ENCODE results near the gene ULBP3. TPM values are rescaled to one million over a fixed set of nuclear protein-coding genes. Genes with fewer than 3 reads are reported as not detected.
"Not testable (repeated sequence)": the region's sequence is repeated elsewhere in the genome, so short reads cannot be mapped to it uniquely, and the experiment has no call there.

The ULBP3 gene
- polyA plus RNA-seq, 1 donor = 1.8 TPM

GRCh38 chr6:150029276-150029675 is 39.6 kb downstream of the ULBP3 start:
- Histone ChIP-seq H3K27me3 (ENCODE audit: control insufficient read depth, insufficient read depth, low read length) (peaks cover 88% of the 10 kb centered on the region), H3K36me3 (ENCODE audit: control insufficient read depth, insufficient read depth, low read length) (no peaks in the 10 kb centered on the region), H3K9me3 (ENCODE audit: control insufficient read depth, low read depth, low read length) (no peaks in the 10 kb centered on the region), H3K27ac (ENCODE audit: low read length) (no peak overlapping the region), H3K4me3 (ENCODE audit: low read length) (no peak overlapping the region), H3K4me1 (ENCODE audit: control insufficient read depth, insufficient read depth, low read length) (peaks cover 4% of the 10 kb centered on the region)
- WGBS (ENCODE audit: insufficient coverage, low lambda C conversion rate) = no CpG with 5 or more reads among the region's 7 CpGs
- DNase-seq = no peak

DNA sequence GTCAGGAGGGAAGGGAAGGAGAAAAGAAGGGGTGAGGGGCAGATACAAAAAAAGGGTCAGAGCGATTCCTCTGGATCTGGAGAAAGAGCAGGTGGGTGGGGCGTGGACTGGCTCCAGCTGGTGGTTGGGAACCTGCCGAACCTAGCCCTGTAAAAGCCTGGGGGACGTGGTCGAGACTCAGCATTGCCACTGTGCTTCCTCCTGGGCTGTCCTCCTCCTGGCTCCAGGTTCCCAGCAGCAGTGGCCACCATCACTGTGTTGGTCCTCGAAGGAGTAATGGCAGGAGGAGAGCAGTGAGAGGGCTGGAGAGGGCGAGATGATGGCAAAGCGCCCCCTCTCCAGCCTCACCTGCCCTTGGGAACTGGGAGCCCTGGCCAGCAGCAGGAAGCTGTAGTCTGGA is 40.1 kb downstream of the ULBP3 start:
- no peaks in the 10 kb centered on the region for H3K36me3 ChIP-seq (ENCODE audit: control insufficient read depth, insufficient read depth, low read length)
- H3K27me3 ChIP-seq (ENCODE audit: control insufficient read depth, insufficient read depth, low read length) = peaks cover 91% of the 10 kb centered on the region
- no peak for DNase-seq
- H3K4me1 ChIP-seq (ENCODE audit: control insufficient read depth, insufficient read depth, low read length) = peaks cover 4% of the 10 kb centered on the region
- no peak overlapping the region for H3K27ac ChIP-seq (ENCODE audit: low read length)
- H3K9me3 ChIP-seq (ENCODE audit: control insufficient read depth, low read depth, low read length) = no peaks in the 10 kb centered on the region
- WGBS (ENCODE audit: insufficient coverage, low lambda C conversion rate) = no CpG with 5 or more reads among the region's 8 CpGs
- no peak overlapping the region for H3K4me3 ChIP-seq (ENCODE audit: low read length)

DNA sequence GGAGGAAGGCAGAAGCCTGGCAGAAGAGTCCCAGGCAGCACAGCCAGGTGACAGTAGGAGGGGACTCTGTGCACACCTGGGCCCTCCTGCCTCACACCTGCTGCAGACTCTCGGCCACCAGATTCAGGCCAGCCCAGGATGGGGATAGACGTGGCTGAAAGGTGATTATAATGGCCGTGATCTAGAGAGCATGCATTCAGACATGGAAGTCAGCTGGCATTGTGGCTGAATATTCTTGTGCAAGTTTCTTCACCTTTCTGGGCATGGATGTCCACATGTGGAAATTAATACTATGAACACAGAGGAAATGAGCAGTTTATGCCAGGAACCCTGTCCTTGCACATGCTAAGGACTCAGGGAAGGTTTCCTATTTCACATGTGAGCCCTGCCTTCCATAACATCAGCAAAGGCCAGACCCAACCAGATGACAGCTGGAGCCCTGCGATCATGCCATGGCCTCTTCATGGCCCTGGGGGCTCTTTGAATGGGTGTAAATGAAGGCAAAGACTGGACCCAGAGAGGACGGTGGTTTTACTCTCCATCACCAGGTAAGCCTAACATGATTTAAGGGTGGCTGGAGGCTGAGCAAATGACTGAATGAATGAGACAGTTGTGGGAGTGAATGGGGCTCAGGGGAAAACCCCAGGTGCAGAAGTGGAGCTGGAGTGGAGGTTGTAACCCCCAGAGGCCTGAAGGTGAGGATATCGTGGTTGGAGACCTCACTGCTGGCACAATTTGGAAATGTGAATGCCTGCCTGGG is 40.9 kb downstream of the ULBP3 start:
- H3K4me3 ChIP-seq (ENCODE audit: low read length) = no peak overlapping the region
- no peak overlapping the region for H3K27ac ChIP-seq (ENCODE audit: low read length)
- peaks cover 87% of the 10 kb centered on the region for H3K27me3 ChIP-seq (ENCODE audit: control insufficient read depth, insufficient read depth, low read length)
- peaks cover 4% of the 10 kb centered on the region for H3K4me1 ChIP-seq (ENCODE audit: control insufficient read depth, insufficient read depth, low read length)
- WGBS (ENCODE audit: insufficient coverage, low lambda C conversion rate) = 86% methylated on average over 1 of the region's 6 CpGs
- no peaks in the 10 kb centered on the region for H3K9me3 ChIP-seq (ENCODE audit: control insufficient read depth, low read depth, low read length)
- no peaks in the 10 kb centered on the region for H3K36me3 ChIP-seq (ENCODE audit: control insufficient read depth, insufficient read depth, low read length)
- no peak for DNase-seq

DNA sequence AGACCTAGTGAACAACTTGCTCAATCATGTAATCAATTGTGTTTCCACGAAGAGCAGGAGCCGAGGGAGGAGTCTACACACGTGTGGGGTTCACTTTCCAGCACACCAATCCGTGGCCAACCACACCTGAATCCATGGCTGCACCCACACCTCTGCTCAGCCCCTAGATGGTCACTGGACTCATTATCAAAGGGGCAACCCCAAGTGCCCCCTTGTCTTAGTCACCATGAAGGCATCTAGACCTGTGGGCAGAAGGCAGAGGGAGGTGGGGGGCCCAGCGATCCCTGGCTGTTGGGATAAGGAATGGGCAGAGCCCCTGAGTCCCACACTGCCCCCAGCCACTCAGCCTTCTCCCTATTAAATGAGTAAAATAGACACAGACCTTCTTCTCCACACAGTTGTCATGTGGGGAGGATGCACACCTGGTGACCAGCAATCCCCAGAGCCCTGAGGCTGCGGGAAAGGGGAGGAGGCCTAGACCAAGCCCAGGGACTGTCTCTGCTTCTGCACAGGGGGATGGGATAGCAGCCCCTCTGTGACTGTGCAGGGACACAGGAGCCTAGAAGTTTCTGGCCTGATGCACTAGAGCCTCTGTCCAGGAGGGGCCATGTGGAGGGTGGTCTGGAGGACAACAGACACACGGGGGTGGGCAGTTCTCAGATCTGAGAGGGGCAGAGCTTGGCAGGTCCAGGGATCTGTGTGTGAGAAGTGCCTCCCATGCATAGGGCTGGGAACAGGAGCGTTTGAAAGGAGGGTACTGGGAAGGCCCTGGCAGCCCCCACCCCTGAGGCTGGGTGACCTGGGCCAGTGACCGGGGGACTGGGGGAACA is 41.7 kb downstream of the ULBP3 start:
- peaks cover 81% of the 10 kb centered on the region for H3K27me3 ChIP-seq (ENCODE audit: control insufficient read depth, insufficient read depth, low read length)
- H3K4me1 ChIP-seq (ENCODE audit: control insufficient read depth, insufficient read depth, low read length) = peaks cover 4% of the 10 kb centered on the region
- H3K27ac ChIP-seq (ENCODE audit: low read length) = no peak overlapping the region
- no peak for DNase-seq
- no peaks in the 10 kb centered on the region for H3K36me3 ChIP-seq (ENCODE audit: control insufficient read depth, insufficient read depth, low read length)
- no CpG with 5 or more reads among the region's 9 CpGs for WGBS (ENCODE audit: insufficient coverage, low lambda C conversion rate)
- H3K4me3 ChIP-seq (ENCODE audit: low read length) = no peak overlapping the region
- no peaks in the 10 kb centered on the region for H3K9me3 ChIP-seq (ENCODE audit: control insufficient read depth, low read depth, low read length)

DNA sequence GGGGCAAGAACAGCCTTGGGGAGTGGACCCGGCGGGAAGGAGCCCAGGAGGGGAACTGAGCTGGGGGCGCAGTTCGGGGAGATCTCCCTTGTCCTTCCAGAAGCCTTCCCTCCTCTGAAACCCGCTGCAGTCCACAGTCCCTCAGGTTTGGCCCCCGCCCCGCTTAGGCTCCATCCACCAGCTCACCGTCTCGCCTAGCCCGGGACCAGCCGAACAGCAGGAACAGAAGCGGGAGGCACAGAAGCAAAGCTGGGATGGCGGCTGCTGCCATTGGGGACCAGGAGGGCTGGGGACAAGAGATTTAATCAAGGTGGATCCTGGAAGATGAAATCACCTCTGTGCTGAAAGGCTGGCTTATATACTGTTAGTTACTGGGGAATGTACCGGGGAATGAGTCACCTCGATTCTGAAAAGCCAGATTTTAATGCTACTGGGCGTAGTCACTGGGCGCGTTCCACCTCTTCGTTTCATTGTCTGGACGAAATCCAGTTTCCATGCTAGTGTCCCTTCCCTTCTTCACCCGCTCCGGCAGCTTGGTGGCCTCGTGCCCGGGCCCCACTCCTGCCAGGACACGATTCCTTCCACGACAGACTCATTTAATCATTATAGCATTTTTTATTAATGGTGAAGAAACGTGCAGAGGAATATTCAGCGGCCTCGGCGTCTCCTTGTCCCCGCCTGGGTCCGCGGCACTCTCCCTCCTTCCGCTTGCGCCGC is 43.6 kb downstream of the ULBP3 start, which contains the start of gene RAET1L:
TSS of gene RAET1L (minus strand) at position 332 of the 717 bp plus-strand sequence. CDS start at position 271, 61 bp downstream.
- Histone ChIP-seq H3K9me3 (ENCODE audit: control insufficient read depth, low read depth, low read length) (no peaks in the 10 kb centered on the region), H3K27me3 (ENCODE audit: control insufficient read depth, insufficient read depth, low read length) (peaks cover 71% of the 10 kb centered on the region), H3K36me3 (ENCODE audit: control insufficient read depth, insufficient read depth, low read length) (no peaks in the 10 kb centered on the region), H3K4me1 (ENCODE audit: control insufficient read depth, insufficient read depth, low read length) (peaks cover 4% of the 10 kb centered on the region), H3K27ac (ENCODE audit: low read length) (no peak within 1 kb of the TSS), H3K4me3 (ENCODE audit: low read length) (no peak within 1 kb of the TSS)
- WGBS (ENCODE audit: insufficient coverage, low lambda C conversion rate) = 0% methylated on average over 4 of the region's 36 CpGs
- DNase-seq = peak in 1 of 2 donors; percentile 22

- Histone ChIP-seq H3K27ac (ENCODE audit: low read length) (no peak overlapping the region), H3K4me1 (ENCODE audit: control insufficient read depth, insufficient read depth, low read length) (peaks cover 4% of the 10 kb centered on the region), H3K27me3 (ENCODE audit: control insufficient read depth, insufficient read depth, low read length) (peaks cover 65% of the 10 kb centered on the region), H3K9me3 (ENCODE audit: control insufficient read depth, low read depth, low read length) (no peaks in the 10 kb centered on the region), H3K4me3 (ENCODE audit: low read length) (no peak overlapping the region), H3K36me3 (ENCODE audit: control insufficient read depth, insufficient read depth, low read length) (no peaks in the 10 kb centered on the region)
- DNase-seq = no peak
- WGBS (ENCODE audit: insufficient coverage, low lambda C conversion rate) = no CpG with 5 or more reads among the region's 11 CpGs
Observed at GRCh38 chr6:150024646-150025155, 44.2 kb downstream of the ULBP3 start.

DNA sequence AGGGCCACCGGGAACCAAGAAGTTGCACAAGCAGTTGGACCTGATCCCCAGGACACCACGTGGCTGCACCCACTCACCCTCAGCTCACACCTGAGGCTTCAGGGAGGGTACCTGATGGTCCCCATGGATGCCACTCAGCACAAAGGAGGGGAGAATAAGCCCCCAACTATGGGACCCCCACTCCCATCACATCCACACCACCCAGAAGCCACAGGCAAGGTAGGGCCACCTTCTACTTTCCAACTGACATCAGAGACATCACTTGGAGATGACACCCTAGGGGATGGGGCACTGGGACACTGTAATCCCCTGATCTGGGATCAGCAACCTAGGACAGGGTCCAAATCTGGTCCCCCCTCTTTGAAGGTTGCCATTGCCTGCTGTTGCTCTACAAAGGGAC is 44.9 kb downstream of the ULBP3 start:
- not testable (repeated sequence) for H3K36me3 ChIP-seq (ENCODE audit: control insufficient read depth, insufficient read depth, low read length); DNase-seq; H3K4me1 ChIP-seq (ENCODE audit: control insufficient read depth, insufficient read depth, low read length); H3K4me3 ChIP-seq (ENCODE audit: low read length); H3K27ac ChIP-seq (ENCODE audit: low read length); H3K9me3 ChIP-seq (ENCODE audit: control insufficient read depth, low read depth, low read length)
- peaks cover 62% of the 10 kb centered on the region for H3K27me3 ChIP-seq (ENCODE audit: control insufficient read depth, insufficient read depth, low read length)
- WGBS (ENCODE audit: insufficient coverage, low lambda C conversion rate) = no CpG with 5 or more reads among the region's 2 CpGs

DNA sequence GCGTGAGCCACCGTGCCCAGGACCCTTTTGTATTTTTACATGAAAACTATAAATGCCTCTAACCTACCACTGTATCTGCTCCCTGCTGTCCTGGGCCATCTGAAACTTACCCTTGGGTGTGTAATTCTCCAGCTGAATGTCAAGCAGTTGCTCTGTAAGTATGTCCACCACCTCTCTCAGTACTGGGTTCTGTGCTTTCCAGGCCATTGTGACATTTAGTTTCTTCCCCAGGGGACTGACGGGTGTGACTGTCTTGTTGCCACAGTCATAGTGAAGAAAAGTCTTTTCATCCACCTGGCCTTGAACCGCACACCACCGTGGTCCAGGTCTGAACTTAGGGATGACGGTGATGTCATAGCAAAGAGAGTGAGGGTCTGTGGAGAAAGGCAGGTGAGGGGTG is 47.1 kb downstream of the ULBP3 start:
- peaks cover 58% of the 10 kb centered on the region for H3K27me3 ChIP-seq (ENCODE audit: control insufficient read depth, insufficient read depth, low read length)
- no CpG with 5 or more reads among the region's 6 CpGs for WGBS (ENCODE audit: insufficient coverage, low lambda C conversion rate)

GRCh38 chr6:150018846-150019580 is 49.9 kb downstream of the ULBP3 start:
- no CpG with 5 or more reads among the region's 6 CpGs for WGBS (ENCODE audit: insufficient coverage, low lambda C conversion rate)
- Histone ChIP-seq H3K9me3 (ENCODE audit: control insufficient read depth, low read depth, low read length) (no peaks in the 10 kb centered on the region), H3K27me3 (ENCODE audit: control insufficient read depth, insufficient read depth, low read length) (peaks cover 55% of the 10 kb centered on the region), H3K4me3 (ENCODE audit: low read length) (no peak overlapping the region), H3K27ac (ENCODE audit: low read length) (no peak overlapping the region), H3K4me1 (ENCODE audit: control insufficient read depth, insufficient read depth, low read length) (no peaks in the 10 kb centered on the region), H3K36me3 (ENCODE audit: control insufficient read depth, insufficient read depth, low read length) (no peaks in the 10 kb centered on the region)
- DNase-seq = no peak

More for the DNA sequence above, 47.1 kb downstream of the ULBP3 start:
- not testable (repeated sequence) for H3K36me3 ChIP-seq (ENCODE audit: control insufficient read depth, insufficient read depth, low read length); H3K9me3 ChIP-seq (ENCODE audit: control insufficient read depth, low read depth, low read length); H3K4me1 ChIP-seq (ENCODE audit: control insufficient read depth, insufficient read depth, low read length); H3K27ac ChIP-seq (ENCODE audit: low read length); H3K4me3 ChIP-seq (ENCODE audit: low read length); DNase-seq
